ENCODE data around the gene SIGLEC15.

The SIGLEC15 gene

DNA sequence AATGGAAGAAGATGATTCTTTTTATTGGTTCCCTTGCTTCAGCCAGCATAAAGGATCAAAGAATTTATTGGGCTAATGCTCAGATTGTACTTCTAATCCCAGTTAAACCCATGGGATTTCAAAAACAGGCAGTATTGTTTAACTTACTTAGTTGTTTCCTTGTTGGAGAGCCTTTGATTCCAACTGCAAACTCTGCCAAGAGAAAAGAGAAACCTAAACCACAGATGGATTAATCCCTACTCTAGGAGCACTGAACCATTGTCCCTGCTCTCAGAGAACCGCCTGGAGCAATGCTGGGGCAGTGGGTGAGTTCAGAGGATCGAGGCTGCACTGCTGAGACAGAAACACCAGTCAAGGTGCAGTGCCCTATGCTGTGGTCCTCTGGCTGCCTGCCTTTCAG lies 44.9 kb upstream of the SIGLEC15 start:
- TF ChIP-seq SPI1 (IDR thresholded peaks at IDR 0.05; ENCODE audit: borderline replicate concordance, low read depth) (no peak), POLR2AphosphoS5 (IDR thresholded peaks at IDR 0.05; ENCODE audit: low read depth) (no peak), GABPA (IDR thresholded peaks at IDR 0.05; ENCODE audit: low read depth) (no peak), REST (IDR thresholded peaks at IDR 0.05; ENCODE audit: insufficient replicate concordance, low read depth) (no peak)
- TF ChIP-seq, protein P1, sequence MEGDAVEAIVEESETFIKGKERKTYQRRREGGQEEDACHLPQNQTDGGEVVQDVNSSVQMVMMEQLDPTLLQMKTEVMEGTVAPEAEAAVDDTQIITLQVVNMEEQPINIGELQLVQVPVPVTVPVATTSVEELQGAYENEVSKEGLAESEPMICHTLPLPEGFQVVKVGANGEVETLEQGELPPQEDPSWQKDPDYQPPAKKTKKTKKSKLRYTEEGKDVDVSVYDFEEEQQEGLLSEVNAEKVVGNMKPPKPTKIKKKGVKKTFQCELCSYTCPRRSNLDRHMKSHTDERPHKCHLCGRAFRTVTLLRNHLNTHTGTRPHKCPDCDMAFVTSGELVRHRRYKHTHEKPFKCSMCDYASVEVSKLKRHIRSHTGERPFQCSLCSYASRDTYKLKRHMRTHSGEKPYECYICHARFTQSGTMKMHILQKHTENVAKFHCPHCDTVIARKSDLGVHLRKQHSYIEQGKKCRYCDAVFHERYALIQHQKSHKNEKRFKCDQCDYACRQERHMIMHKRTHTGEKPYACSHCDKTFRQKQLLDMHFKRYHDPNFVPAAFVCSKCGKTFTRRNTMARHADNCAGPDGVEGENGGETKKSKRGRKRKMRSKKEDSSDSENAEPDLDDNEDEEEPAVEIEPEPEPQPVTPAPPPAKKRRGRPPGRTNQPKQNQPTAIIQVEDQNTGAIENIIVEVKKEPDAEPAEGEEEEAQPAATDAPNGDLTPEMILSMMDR (IDR thresholded peaks at IDR 0.05; ENCODE audit: insufficient read depth, low read length), result no peak
- Histone ChIP-seq H3K27me3 (ENCODE audit: insufficient read depth, poor library complexity, severe bottlenecking) (no peaks in the 10 kb centered on the region), H3K27ac (replicated peaks) (no peak overlapping the region), H3K4me3 (replicated peaks; ENCODE audit: insufficient read depth, low read length) (no peak overlapping the region)
- no peak for DNase-seq (ENCODE audit: low read depth in 1 of 2, low spot score in 1 of 2)

- no peak overlapping the region for H3K4me3 ChIP-seq (replicated peaks; ENCODE audit: insufficient read depth, low read length)
- H3K27ac ChIP-seq (replicated peaks), result no peak overlapping the region
- TF ChIP-seq, protein P1 (IDR thresholded peaks at IDR 0.05; ENCODE audit: insufficient read depth, low read length), result no peak
- no peak for TF ChIP-seq REST (IDR thresholded peaks at IDR 0.05; ENCODE audit: insufficient replicate concordance, low read depth)
- TF ChIP-seq GABPA (IDR thresholded peaks at IDR 0.05; ENCODE audit: low read depth), result no peak
- no peak for TF ChIP-seq SPI1 (IDR thresholded peaks at IDR 0.05; ENCODE audit: borderline replicate concordance, low read depth)
- TF ChIP-seq POLR2AphosphoS5 (IDR thresholded peaks at IDR 0.05; ENCODE audit: low read depth), result no peak
- H3K27me3 ChIP-seq (ENCODE audit: insufficient read depth, poor library complexity, severe bottlenecking), result no peaks in the 10 kb centered on the region
- DNase-seq (ENCODE audit: low read depth in 1 of 2, low spot score in 1 of 2), result no peak
These were observed 42.8 kb upstream of the SIGLEC15 start for GRCh38 chr18:45782662-45783061.

DNA sequence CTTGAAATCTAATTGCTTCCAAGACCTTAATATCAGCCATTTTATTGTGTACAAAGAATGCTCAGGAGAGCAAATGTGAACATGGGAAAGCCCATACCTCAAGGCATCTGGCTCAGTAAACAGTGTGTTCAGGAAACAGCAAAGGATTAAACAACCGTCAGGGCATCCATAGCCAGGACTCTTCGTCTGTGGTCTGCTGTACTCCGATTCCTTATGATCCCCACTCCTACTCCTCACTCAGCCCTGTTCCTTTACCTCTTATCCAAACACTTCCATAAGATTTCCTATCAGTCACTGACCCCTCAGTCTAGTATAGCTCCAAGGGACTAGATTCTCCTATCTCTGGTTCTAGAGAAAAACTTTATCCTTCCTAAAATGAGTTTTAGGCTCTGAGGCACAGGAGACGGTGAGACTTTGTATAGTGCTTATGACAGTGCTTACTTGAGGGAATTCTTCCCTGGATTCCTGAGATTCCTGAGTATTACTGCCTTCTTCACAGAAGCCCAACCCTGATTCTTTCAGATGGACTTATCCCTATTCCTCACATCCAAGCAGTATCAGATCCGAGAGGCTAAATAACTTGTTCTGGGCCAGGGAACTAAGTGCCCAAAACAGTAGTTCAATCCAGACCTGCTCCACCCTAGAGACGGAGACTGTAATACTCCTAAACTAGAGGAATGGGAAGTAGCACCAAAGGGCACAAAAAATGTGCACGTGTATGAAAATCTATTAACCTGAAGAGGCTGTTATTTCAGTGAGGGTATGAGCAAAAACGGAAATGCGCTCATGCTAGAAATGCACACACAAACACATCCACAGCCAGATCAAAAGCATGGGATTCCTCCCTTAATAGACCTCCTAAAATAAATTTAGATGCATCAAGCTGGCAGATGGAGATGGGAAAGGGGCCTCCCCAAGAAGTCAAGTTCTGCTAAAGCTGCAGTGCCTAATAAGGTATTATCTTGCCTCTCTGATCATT lies 42.1 kb upstream of the SIGLEC15 start:
- Histone ChIP-seq H3K4me3 (replicated peaks; ENCODE audit: insufficient read depth, low read length) (no peak overlapping the region), H3K27me3 (ENCODE audit: insufficient read depth, poor library complexity, severe bottlenecking) (no peaks in the 10 kb centered on the region), H3K27ac (replicated peaks) (no peak overlapping the region)
- TF ChIP-seq POLR2AphosphoS5 (IDR thresholded peaks at IDR 0.05; ENCODE audit: low read depth) (no peak), GABPA (IDR thresholded peaks at IDR 0.05; ENCODE audit: low read depth) (no peak), REST (IDR thresholded peaks at IDR 0.05; ENCODE audit: insufficient replicate concordance, low read depth) (no peak), SPI1 (IDR thresholded peaks at IDR 0.05; ENCODE audit: borderline replicate concordance, low read depth) (no peak)
- TF ChIP-seq, protein P1 (IDR thresholded peaks at IDR 0.05; ENCODE audit: insufficient read depth, low read length), result no peak
- DNase-seq (ENCODE audit: low read depth in 1 of 2, low spot score in 1 of 2), result no peak

Measured in HL-60 (cell line).